Measurements from ENCODE around the gene PIEZO1.

Gene PIEZO1

GRCh38 chr16:88732961-88733294 is 52.1 kb downstream of the PIEZO1 start:
- DNase-seq, result peak; percentile 1

- DNase-seq, result peak; percentile 20
Observed at GRCh38 chr16:88732172-88732960, 52.7 kb downstream of the PIEZO1 start.

DNA sequence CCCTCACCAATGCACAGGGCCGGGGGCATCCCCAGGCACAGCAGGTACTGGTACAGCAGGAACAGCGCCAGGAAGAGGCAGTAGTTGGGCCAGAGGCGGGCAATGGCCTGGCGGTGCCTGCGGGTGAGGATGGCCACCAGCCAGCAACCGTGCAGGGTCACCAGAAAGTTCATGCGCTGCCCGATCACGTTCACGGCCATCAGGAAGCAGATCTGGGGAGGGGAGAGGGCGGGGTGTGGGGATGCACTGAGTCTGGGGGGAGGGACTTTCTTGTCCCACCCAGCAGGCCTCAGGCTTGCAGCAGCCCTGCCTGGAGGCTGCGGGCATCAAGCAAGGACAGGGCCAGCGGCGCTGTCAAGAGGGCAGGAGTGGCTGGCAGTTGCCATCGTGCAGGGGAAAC is 53.3 kb downstream of the PIEZO1 start:
- peak; percentile 61 for DNase-seq

DNA sequence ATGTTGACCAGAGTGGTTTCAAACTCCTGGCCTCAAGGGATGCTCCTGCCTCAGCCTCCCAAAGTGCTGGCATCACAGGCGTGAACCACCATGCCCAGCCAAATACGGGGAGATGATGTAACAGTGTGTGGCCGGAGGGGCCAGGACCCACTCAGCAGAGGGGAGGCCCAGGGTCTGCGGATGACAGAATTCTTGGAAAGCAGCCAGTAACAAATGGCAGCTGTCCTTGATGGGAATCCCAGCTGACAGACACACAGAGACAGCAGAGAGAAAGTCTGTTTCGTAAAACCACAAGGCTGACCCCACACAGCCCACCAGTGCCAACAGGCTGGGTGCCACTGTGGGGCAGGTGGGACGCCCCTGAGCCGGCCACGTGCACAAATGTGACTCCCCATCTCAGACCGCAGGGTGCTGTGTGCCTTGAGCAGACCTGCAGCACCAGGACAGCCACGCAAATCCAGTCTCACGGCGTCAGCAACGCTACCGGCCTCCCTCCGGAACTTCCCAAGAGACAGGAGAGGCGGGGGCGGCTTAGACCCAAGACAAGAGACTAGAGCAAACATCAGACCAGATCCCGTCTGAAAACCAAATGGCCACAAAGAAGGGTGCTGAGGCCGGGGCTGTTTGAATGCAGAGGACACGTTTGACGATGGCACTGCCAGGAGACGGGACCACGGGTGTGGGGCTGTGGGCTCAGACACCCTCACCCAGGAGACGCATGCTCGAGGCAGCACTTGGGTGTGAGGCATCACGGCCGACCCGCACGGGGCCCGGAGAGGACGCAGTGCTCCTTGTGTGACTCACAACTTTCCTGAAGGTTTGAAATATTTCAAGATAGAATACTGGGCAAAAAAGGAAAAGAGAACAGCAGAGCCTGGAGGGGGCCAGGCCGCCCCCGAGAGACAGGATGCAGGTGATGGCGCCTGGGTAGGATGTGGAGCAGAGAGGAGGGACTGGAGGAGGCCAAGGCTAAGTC is 54.1 kb downstream of the PIEZO1 start:
- DNase-seq, result peak; percentile 39

- DNase-seq, result peak; percentile 79
Observed at GRCh38 chr16:88727871-88728270, 57.1 kb downstream of the PIEZO1 start.

DNA sequence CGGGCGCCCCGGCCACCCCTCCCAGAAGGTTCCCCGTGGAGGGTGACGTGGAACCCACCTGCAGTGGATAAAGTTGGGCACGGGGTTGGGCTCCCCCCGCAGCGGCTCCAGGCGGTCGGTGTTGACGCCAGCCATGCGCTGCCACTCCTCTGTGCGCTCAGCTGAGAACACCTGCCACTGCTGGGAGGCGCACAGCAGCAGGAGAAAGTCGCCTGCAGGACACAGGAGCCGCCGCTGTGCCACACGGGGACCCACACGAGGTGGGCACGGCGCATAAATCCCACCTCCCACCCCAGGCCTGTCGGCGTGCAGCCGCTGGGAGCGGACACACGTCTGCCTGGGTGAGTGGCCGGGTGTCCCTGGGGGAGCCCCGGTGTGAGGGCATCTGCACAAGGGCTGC is 58.0 kb downstream of the PIEZO1 start:
- DNase-seq, result peak; percentile 46

GRCh38 chr16:88726408-88726749 is 58.6 kb downstream of the PIEZO1 start:
- DNase-seq, result no peak

DNA sequence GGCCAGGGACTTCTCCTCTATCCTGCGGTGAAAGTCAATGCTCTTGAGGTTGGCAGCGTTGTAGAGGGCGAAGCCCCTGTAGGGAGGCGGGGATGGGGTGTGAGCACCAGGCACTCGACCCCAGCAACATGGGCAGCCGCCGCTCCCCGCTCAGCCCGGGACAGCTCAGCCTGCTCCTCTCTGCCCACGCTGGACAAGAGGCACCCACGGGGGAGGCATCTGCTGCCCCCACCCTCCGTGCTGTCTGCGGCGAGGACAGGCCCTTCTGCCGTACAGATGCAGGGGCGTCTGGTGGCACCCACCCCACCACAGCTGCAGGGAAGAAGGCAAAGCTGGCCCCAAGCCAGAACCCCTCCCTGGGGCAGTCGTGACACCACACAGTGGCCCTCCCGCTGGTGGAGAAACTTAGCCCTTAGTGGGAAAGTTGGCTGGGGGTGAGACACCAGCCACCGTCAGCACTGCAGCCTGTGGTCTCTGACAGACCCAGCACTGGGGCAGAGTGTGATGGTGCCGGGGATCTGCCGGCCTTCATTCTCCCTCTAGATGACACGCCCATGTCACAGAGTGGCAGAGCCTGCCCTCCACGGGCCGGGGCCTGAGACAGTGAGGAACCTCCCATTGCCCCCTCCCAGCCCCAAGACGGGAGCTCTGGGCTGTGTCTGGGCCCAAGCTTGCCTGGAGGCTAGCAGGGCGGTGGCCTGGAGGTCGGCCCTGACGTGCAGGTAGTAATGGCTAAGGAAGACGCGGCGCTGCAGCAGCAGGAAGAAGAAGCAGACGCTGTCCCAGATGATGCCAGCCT is 59.2 kb downstream of the PIEZO1 start:
- peak; percentile 33 for DNase-seq

DNA sequence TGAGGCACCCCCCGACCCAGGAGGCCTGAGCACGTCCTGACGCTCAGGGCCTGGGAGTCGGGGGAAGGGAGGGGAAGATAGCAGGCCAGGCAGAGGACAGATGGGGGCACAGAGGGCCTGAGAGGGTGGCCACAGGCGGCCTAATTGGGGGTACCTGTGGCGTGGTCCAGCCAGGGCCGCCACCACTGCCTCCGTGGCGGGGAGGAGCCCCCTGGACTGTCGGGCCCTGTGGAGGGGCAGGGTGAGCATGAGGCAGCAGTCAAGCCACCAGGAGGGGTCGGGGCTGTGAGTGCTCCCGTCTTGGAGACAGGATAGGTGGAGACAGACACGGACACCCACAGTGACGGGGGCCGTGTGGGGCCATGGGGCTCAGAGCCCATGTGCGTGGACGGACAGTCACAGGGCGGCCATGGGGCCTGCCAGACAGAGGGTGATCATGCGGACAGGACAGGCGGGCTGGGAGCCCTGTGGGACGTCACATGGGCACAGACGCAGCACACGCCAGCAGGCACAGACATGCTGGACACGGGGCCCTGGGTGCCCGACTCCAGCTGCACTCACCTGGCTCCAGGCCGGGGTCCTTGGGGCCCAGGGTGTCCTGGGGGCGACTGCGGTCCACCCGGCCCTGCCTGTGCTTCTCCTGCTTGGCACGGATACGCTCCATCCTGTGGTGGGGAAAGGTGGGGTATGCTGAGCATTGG is 60.0 kb downstream of the PIEZO1 start:
- DNase-seq, result no peak

- DNase-seq, result no peak
Observed at GRCh38 chr16:88723911-88724310, 61.1 kb downstream of the PIEZO1 start.

GRCh38 chr16:88723507-88723887 is 61.5 kb downstream of the PIEZO1 start:
- no peak for DNase-seq

GRCh38 chr16:88722784-88723506 is 62.1 kb downstream of the PIEZO1 start:
- peak; percentile 32 for DNase-seq

GRCh38 chr16:88721815-88722755 is 62.9 kb downstream of the PIEZO1 start:
- DNase-seq, result no peak

GRCh38 chr16:88721236-88721635 is 63.8 kb downstream of the PIEZO1 start:
- no peak for DNase-seq

GRCh38 chr16:88720396-88720970 is 64.5 kb downstream of the PIEZO1 start:
- DNase-seq, result no peak

- DNase-seq, result no peak
Observed at GRCh38 chr16:88719933-88720296, 65.1 kb downstream of the PIEZO1 start.

DNA sequence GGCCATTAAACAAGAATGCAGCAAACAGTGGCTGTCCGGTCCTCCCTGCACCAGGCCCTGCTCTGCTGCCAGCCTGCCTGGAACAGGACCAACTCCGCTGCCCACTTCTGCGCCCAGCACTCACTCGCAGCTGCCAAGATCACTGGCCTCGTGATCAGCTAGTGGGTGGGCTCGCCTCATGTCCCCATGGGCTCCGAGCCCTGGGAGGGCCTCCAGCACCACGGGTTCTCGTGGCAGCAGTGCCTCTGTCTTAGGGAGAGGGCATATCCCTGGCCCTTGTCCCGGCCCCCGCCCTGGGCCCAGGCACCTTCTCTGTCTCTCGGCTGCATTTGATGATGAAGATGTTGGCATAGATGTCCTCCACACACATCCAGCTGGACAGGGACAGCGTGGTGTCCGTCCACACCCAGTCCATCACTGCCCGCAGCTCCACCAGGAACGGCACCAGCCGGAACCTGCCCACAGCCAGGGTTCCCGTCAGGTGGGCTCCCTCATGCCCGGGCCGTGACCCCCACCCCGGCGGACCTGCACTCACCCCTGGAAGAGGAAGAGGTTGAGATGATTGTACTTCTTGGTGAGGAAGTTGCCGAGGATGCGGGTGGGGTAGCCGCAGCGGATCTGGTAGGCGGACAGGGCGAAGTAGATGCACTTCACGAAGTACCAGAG is 65.6 kb downstream of the PIEZO1 start:
- DNase-seq, result no peak

DNA sequence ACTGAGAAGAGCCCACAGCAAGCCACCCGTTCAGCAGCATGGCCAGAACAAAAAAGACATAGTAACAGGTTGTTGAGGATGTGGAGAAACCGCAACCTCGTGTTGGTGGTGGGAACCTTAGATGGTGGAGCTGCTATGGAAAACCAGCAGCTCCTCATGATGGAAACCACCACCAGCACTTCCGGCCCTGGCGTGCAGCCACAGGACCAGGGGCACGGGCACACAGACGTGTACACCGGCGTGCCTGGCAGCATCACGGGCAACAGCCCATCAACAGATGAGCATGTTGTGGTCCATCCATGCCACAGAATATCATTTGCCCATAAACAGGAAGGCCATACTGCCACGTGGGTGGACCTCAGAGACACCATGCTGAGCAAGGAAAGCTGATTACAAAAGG is 66.8 kb downstream of the PIEZO1 start:
- no peak for DNase-seq

DNA sequence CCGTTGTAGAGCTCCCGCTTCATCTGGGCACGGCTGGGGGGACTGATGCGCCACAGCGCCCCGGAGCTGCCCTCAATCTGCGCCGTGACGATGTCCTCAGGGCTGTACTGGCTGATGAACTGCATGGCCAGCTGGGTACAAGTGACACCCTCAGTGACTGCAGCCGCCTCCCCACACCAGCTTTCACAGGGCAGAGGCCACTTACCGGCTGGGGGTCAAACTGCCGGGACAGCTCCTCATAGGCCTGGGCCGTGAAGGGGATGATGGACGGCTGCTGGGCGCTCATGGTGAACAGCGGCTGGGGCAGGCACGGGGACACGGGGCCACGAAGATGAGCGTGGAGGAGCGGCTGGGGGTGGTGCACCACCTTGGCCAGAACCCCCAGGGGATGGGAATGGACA is 68.4 kb downstream of the PIEZO1 start:
- DNase-seq, result no peak

DNA sequence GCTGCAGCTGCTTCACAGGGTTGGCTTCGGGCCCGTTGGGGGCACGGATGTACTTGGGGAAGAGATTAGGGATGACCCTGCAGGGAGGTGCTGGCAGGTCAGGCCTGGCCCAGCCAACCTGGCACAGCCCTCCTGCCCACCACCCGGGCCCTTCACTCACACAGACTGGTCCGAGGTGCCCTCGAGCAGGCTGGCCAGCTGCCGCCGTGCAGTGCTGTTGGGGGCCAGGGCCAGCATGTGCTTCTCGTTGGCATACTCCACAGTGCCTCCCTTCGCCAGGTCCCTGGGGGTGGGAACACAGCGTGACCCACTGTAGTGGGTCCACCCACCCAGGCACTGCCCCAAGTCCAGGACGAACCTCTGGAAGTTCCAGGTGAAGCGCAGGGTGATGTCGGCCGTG is 68.8 kb downstream of the PIEZO1 start:
- no peak for DNase-seq

All from NCI-H69 (cell line).